GM18868 (cell line): ENCODE measurements around the gene PKD1L1.
"Not testable (repeated sequence)": the region's sequence is repeated elsewhere in the genome, so short reads cannot be mapped to it uniquely, and the experiment has no call there.

ENCODE experiments used
- ATAC-seq: cut with Tn5 transposase; IDR thresholded peaks from one replicate; pipeline ENCODE4 v1.9.1; 2021; ENCODE audit warnings: mild to moderate bottlenecking, moderate library complexity; ENCODE audit not compliant: unreplicated experiment

PKD1L1 gene

GRCh38 chr7:47799524-47799923 lies 148.7 kb downstream of the PKD1L1 start:
- ATAC-seq = no peak

- ATAC-seq = no peak
These were observed 151.9 kb downstream of the PKD1L1 start for GRCh38 chr7:47796347-47796746.

GRCh38 chr7:47795631-47796030 lies 152.6 kb downstream of the PKD1L1 start:
- ATAC-seq = no peak

GRCh38 chr7:47795126-47795525 lies 153.1 kb downstream of the PKD1L1 start:
- not testable (repeated sequence) for ATAC-seq

- ATAC-seq = no peak
These were observed 154.2 kb downstream of the PKD1L1 start for GRCh38 chr7:47794016-47794415.

GRCh38 chr7:47793186-47793585 lies 155.1 kb downstream of the PKD1L1 start:
- ATAC-seq = not testable (repeated sequence)

GRCh38 chr7:47792521-47793121 lies 155.6 kb downstream of the PKD1L1 start:
- no peak for ATAC-seq

- no peak for ATAC-seq
These were observed 156.6 kb downstream of the PKD1L1 start for GRCh38 chr7:47791682-47792081.

GRCh38 chr7:47788083-47788482 lies 160.2 kb downstream of the PKD1L1 start:
- ATAC-seq = no peak

- no peak for ATAC-seq
These were observed 160.8 kb downstream of the PKD1L1 start for GRCh38 chr7:47787249-47788069.

GRCh38 chr7:47786557-47787248 lies 161.6 kb downstream of the PKD1L1 start:
- ATAC-seq = no peak

GRCh38 chr7:47785923-47786556 lies 162.2 kb downstream of the PKD1L1 start:
- no peak for ATAC-seq

GRCh38 chr7:47783456-47784223 lies 164.6 kb downstream of the PKD1L1 start:
- no peak for ATAC-seq

GRCh38 chr7:47782792-47783191 lies 165.5 kb downstream of the PKD1L1 start:
- no peak for ATAC-seq

- no peak for ATAC-seq
These were observed 166.2 kb downstream of the PKD1L1 start for GRCh38 chr7:47782022-47782421.

- no peak for ATAC-seq
These were observed 167.7 kb downstream of the PKD1L1 start for GRCh38 chr7:47780555-47780954.

- no peak for ATAC-seq
These were observed 168.9 kb downstream of the PKD1L1 start for GRCh38 chr7:47779341-47779771.

GRCh38 chr7:47778153-47778661 lies 170.1 kb downstream of the PKD1L1 start:
- no peak for ATAC-seq

- no peak for ATAC-seq
These were observed 170.6 kb downstream of the PKD1L1 start for GRCh38 chr7:47777531-47778152.

GRCh38 chr7:47776335-47776734 lies 171.9 kb downstream of the PKD1L1 start:
- ATAC-seq = no peak
